ENCODE data around the gene CRIP3.

CRIP3 gene

DNA sequence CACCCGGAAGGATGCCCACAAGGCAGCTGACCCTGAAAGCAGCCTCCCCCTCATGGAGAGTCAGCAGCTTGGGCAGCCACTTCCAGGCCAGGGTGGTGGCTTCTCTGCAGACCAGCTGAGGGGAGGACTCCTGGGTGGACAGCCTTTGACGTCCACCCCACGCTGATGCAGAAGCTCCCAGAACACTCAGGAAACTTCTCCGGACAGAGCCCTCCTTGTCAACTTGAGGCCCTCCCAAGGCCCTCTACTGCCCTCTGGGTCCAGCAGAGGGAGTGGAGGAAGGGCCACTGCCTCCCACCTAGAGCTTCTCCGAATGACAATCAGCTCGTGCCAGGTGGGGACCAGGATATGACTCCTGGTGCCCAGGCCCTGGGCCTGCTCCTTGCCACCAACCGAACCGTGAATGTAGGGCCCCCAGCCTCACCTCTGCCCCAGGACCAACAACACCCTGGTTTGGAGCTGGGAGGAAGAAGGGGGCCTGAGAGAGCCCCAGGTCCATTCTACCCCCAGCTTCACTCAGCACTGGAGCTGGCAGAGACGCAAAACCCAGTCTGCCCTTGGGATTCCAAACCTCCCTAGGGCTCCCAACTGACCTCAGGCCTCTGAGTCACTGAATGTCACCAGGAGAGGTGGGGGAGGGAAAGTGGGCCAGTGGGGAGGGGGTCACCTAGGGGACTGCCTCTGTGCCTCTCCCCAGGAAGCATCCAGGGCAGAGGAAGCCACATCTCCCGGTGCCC, 21.5 kb downstream of the CRIP3 start:
- no peak for DNase-seq

DNA sequence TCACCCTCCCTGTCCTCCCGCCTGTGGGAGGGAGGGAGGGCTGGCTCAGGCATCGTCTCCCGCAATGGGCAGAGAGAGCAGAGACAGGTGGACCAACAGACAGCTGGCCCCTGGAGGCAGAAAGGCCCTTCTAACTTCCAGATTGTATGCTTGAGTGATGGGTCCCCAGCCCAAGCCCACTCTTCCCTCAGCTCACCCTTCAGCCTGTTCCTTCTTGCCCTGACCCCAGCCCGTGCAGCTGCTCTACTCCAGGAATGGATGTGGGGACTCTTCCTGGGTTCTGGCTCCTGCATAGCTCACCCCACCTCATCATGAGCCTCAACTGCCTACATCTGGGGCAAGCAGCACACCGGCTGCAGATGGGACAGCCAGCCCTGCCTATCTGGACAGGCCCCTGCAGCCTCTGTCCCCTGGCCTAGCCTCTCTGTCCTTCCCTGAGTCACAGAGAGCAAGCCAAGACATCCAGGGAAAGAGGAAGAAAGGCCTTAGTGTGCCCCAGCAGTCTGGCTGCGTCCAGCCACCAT, 22.1 kb downstream of the CRIP3 start:
- DNase-seq, result no peak

GRCh38 chr6:43285832-43286231, 22.8 kb downstream of the CRIP3 start:
- no peak for DNase-seq

GRCh38 chr6:43284991-43285781, 23.4 kb downstream of the CRIP3 start:
- DNase-seq, result no peak

DNA sequence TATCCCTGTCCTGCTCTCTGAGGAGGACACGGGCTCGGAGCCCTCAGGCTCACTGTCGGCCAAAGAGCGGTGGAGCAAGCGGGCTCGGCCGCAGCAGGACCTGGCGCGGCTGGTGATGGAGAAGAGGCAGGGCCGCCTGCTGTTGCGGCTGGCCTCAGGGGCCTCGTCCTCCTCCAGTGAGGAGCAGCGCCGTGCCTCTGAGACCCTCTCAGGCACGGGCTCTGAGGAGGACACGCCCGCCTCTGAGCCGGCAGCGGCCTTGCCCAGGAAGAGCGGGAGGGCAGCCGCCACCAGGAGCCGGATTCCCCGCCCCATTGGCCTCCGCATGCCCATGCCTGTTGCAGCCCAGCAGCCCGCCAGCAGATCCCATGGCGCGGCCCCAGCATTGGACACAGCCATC, 24.7 kb downstream of the CRIP3 start:
- no peak for DNase-seq

GRCh38 chr6:43283514-43283901, 25.1 kb downstream of the CRIP3 start:
- no peak for DNase-seq

DNA sequence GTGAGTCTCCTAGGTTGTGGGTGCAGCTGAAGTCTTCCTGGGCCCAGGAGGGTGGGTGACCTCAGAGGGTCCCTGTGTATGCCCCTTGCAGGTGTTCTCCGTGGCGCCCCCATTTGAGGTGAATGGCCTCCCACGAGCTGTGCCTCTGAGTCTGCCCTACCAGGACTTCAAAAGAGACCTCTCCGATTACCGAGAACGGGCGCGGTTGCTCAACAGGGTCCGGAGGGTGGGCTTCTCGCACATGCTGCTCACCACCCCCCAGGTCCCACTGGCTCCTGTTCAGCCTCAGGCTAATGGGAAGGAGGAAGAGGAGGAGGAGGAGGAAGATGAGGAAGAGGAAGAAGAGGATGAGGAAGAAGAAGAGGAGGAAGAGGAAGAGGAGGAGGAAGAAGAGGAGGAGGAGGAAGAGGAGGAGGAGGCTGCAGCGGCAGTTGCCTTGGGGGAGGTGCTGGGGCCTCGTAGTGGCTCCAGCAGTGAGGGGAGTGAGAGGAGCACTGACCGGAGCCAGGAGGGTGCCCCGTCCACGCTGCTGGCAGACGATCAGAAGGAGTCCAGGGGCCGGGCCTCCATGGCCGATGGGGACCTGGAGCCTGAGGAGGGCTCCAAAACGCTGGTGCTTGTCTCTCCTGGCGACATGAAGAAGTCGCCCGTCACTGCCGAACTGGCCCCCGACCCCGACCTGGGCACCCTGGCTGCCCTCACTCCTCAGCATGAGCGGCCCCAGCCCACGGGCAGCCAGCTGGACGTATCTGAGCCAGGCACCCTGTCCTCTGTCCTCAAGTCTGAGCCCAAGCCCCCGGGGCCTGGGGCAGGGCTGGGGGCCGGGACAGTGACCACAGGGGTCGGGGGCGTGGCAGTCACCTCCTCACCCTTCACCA, 25.8 kb downstream of the CRIP3 start:
- no peak for DNase-seq

DNA sequence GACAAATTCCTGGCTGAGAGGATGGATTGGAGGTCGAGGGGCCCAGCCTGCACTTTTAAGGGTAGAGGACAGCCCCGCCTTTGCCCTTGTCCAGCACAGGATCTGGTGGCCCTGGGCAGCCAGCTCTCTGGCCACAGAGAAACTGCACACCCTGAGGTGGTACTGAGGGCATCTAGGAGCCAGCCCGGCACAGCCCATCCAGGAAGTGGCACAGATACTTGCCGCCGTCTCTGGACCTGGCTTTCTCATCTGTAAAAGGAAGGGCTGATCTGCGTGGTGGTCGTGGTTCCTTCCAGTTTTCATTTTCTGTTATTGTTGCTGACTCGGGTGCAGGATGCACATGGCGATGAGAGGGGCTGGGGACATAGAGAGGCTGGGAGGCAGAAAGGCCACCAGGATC, 26.6 kb downstream of the CRIP3 start:
- no peak for DNase-seq

DNA sequence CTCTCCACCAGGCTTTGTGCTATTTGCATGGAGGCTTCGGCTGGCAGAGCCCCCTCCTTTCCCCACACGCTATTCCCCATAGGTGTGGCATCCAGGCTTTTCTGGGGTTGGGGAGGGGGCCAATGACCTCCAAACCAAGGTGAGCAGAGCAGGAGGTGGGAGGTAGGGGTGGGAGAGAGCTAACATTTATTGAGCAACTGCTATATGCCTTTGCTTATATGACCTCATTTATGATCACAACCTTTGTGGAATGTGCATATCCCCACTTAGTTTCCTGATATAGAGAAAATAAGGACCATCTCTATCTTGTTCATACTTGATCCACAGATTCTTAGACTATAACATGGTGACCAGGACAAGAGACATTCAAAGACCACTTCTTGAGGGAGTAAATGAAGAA, 28.4 kb downstream of the CRIP3 start:
- DNase-seq, result no peak

DNA sequence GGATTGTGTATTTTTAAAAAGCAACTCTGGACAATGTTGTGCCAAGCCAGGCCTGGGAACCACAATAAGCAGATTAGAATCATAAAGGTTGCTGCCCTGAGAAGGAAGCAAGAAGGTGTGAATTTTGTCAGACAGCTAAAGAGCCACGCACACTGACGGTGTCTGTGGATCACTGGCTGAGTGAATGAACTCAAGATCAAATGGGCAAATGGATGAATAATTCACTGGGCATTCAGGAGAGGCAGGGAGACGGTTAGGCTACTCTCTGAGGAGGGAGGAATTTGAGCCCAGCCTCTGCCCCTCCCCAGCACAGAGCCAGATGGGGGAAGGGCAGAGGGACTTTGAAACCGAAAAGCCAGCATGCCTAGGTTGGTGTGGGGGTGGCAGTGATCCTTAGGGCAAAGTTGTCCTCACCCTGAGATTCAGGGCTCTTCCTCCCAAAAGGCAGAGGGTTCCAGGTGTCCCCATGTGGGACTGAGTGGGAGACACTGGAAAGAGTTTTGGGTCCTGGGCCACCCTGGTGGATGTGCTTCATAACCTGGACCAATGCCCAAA, 30.0 kb downstream of the CRIP3 start:
- no peak for DNase-seq

DNA sequence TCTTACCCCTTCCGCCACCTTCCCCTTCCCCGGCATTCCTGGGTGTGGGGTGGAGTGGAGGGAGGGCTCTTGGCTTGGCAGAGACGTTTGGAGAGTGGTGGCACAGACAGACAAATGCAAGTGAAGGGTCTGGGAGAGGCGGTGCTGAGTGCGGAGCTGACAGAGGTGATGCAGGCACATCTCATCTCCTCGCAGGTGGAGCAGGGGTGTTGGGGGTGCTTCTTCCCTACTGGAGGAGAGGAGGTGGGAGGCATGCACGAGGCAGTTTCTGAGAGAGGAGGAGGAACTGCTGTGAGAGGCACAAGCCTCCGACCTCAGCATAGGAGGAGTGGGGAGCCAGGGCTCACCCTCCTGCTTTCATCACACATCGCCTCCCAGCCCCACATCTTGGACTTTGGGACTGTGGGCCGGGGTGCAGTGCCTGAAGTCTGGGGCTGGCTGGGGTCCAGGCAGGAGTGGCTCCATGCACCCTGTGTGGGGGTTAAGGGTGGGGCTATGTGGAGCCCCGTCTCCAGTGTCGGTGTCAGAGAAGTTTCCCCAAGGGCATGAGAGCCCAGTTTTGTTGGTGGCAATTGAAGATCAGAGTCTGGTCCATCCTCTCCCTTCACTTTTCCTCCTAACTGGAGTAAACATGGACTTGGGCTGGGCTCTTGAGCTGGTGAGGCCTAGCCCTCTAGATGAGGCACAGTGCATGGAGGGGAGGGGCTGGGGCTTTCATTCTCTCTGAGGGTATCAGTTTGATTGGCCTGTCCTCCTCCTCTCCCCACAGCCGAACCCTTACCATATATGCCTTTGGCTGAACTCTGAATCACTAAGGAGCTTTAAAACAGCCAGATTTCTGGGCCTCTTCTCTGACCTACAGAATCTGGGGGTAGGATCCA, 30.7 kb downstream of the CRIP3 start:
- no peak for DNase-seq

DNA sequence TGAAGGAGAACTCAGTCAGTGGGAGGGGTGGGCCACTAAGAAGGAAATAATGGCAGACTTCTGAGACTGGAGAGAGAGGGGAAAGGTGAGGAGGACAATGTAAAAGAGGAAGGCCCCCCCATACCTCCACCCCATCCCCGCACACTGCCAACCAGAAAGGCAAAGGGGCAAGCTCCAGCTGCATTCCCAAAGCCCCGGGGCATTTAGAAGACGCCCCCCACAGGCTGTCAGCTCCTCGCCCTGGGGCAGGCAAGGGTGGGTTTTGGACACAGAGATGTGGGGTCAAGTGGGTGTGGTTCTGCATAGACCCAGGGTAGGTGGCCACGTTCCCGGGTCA, 31.4 kb downstream of the CRIP3 start:
- no peak for DNase-seq

GRCh38 chr6:43276577-43277305, 31.9 kb downstream of the CRIP3 start:
- no peak for DNase-seq

- peak in 1 of 4 experiments; percentile 19 for DNase-seq
These were observed 32.6 kb downstream of the CRIP3 start for GRCh38 chr6:43275801-43276576.

- DNase-seq, result no peak
These were observed 33.6 kb downstream of the CRIP3 start for GRCh38 chr6:43274916-43275597.

- no peak for DNase-seq
These were observed 34.3 kb downstream of the CRIP3 start for GRCh38 chr6:43274127-43274915.

DNA sequence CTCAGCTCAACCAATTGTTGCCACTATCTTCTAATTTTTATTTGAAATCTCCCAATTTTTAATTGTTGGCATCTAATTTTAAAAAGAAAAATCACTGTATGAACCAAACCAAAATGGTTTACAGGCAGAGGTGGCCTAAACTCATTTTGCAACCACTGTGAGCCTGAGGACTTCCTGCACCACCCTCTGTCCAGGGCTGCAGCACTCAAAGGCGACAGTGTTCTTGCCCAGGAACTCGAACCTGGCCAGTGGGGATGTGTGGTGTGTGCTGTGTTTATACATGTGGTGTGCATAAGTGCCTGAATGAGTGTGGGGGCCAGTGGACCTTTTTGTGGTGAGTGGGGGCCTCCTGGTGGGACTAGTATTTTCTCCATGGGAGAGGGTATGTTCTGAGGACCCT, 34.9 kb downstream of the CRIP3 start:
- no peak for DNase-seq

GRCh38 chr6:43271944-43272343, 36.7 kb downstream of the CRIP3 start:
- DNase-seq, result no peak
